HG02981 (cell line): Measurements from ENCODE around the gene SERPINA5.
"Not testable (repeated sequence)": the region's sequence is repeated elsewhere in the genome, so short reads cannot be mapped to it uniquely, and the experiment has no call there.

Experiments
- ATAC-seq: cut with Tn5 transposase; IDR thresholded peaks from one replicate; pipeline ENCODE4 v1.9.1; 2021; ENCODE audit warnings: mild to moderate bottlenecking, moderate library complexity; ENCODE audit not compliant: unreplicated experiment

SERPINA5 gene

DNA sequence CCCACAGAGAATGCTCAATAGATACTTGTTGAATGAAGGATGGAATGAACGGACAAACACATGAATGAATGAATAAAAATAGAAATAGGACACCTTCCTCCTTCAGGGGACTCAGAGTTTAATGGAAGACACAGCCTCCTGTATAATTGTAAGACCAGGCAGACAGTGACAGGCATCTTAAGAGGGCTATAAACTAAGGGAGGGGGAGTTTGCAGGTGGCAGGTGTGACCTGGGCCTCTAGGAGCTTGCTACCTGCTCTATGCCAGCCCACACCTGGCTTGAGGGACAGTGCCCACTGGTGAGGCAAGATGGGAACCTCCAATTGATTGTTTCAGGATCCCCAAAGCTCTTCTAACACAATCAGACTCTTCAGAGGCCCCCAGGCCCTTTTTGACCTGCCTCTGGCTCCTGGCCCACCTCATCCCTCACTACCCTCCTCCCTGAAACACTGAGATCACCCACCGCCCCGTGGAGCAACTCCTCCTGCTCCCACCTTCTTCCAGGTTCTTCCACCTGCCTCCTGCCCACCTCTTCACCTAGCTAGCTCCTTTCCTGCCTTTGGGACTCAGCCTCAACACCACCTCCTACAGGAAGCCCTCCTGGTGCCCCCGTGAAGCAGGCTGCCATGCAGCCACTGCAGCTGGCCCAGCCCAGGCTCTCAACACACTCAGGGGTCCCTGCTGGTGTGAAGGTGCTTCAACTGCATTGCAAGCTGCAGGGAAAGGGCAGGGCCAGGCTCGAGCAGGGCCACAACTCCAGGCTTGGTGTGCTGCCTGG lies 40.3 kb downstream of the SERPINA5 start:
- no peak for ATAC-seq

DNA sequence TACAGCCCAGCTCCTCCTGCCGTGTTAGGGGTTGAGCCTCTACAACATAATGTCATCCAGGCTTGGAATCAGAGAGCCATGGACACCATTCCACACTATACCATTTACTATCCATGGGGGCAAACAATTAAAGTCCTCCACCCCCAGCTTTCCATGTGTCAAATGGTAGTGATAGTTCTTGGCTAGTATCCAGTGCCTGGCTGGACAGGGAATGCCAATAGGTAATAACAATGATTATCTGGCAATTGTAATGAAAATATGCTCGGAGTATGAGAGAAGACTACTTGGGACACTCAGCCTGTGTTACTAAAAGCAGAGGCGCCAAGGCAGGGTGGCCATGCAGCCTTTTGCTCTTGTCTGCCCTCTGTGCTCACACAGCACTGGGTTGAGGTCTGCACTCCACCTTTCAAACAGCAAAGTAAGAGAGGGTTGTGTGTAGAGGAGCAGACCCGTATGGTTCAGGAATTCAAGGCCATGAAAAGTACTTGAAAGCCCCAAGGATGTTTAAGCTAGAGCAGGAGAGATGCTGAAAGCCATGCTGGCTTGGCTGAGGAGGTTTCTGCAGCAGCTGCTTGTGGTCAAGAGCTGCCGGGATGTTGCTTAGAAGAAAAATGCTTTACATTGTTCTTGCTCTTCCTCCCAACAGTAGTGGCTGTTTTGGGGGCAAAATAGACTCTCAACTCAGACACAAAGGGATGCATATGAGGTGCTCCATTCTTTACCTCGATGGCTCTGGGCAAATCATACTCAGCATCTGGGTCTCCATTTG lies 41.6 kb downstream of the SERPINA5 start:
- ATAC-seq, result no peak

DNA sequence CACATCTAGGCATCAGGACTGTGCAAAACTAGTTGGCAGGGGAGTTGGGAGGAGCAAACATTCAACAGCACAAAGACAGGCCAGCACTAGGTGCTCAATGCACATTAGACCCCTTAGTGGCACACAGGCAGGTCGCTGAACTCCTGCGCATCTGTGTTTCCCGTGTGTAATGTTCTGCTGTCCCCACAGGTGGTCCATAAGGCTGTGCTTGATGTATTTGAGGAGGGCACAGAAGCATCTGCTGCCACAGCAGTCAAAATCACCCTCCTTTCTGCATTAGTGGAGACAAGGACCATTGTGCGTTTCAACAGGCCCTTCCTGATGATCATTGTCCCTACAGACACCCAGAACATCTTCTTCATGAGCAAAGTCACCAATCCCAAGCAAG lies 42.2 kb downstream of the SERPINA5 start:
- ATAC-seq, result no peak

DNA sequence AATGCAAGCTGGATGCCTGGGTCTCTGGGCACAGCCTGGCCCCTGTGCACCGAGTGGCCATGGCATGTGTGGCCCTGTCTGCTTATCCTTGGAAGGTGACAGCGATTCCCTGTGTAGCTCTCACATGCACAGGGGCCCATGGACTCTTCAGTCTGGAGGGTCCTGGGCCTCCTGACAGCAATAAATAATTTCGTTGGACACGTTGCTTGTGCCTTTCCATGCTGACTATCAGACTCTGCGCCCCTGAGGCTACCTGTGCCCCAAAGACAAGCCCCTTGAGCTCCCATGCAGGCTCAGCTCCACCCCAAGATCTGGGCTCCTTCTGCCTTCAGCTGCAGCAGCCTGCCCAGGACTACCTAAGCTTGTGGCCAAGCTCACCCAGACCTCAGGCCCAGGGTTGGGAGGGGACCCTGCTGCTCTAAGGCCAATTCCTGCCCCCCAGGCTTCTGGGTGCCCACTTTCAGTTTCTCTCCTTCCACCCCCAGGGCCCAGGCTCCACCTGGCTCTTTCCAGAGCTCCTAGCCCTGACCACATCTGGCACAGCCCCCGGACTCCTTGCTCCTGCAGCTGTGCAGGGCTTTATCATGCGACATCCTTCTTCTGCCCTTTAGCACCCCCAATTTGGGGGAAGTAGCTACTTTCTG lies 42.8 kb downstream of the SERPINA5 start:
- ATAC-seq, result no peak

DNA sequence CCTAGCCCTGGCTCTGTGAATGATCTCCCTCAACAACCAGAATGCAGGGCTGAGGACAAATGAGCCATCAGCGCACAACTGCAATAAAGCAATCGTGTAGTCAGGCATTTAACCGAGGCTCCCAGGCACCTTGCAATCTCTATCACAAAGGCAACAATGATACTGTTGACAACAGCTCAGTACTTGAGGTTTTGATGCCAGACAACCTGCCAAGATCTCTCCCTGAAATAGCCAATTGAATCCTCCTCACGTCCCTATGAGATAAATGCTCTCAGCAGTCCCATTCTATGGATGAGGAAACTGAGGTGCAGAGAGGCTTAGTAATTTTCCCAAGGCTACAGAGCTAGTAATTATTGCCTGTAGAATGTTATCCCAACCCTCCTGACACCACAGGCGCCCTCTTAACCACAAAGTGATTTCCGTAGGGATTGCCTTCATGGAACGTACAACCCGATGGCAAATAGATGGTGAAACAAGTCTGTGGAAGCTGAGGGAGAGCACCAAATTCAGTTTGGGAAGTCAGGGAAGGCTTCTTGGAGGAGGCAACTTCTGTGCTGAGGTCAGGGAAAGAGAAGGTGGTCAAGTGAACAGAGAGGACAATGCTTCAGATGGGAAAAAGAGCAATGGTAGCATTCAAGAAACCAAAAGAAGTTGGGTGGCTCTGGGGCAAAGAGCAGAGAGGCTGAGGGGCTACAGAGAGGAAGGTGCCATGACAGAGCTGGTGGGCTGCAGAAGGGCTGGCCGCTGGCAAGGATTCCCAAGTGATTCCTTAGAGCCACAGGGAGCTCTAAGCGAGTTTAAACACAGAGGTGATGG lies 43.5 kb downstream of the SERPINA5 start:
- no peak for ATAC-seq

DNA sequence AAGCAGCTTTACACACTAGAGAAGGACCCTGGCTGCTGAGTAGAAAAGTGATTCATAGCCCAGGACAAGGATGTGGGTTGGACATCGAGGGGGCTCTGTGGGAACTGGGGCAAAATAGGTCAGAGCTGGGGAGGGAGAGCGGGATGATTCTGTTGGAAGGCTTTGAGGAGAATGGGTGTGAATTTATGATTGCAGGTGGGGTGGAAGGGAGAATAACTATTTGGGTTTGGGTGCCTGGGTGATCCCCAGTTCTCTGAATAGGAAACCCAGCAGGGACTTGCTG lies 44.1 kb downstream of the SERPINA5 start:
- no peak for ATAC-seq

DNA sequence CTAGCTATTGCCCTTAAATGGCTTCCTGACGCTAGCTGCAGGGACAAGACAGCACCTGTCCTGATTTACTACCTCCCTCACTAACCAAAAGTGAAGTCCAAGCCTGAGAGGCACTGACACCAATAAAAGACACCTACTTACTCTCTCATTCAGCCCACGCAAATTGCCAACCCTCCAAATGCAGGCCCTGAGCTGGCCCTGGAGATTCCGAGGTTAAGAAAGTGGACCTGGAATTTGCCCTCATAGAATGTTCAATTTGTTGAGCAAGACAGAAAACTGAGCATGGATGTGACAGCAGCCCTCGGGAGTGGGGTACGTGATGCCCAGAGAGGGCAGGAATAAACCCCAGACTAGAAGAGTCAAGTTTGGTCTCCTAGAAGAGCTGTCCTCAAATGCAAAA lies 47.4 kb downstream of the SERPINA5 start:
- no peak for ATAC-seq

DNA sequence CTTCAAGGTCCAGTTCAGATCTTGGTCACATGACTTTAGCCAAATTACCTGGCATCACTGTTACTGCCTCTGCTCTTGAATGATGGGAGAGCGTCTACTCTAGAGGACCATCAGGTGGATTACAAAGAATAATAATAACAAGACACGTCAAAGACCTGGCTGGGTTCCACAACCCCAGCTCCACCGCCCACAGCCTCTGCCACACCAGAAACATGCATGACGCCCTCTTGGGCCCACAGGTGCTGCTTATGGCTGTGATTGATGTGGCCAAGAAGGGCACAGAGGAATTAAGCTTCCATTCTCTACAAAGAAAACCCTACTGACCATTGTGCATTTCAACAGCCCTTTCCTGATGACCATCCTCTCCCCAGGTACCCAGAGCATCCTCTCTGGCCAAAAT lies 49.2 kb downstream of the SERPINA5 start:
- no peak for ATAC-seq

DNA sequence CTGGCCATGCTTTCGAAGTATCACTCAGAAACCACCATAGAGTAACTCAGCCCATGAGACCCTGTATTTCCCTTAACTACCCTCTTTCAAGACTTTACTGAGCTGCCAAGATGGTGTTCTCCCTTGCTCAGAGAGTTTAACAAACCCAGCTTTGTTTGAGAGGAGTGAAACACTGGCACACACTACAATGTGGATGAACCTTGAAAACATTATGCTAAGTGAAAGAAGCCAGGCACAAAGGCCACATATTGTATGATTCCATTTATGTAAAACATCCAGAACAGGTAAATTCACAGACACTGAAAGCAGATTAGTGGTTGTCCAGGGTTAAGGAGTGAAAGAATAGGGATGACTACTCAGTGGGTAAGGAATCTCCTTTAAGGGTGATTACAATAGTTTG lies 49.8 kb downstream of the SERPINA5 start:
- no peak for ATAC-seq

DNA sequence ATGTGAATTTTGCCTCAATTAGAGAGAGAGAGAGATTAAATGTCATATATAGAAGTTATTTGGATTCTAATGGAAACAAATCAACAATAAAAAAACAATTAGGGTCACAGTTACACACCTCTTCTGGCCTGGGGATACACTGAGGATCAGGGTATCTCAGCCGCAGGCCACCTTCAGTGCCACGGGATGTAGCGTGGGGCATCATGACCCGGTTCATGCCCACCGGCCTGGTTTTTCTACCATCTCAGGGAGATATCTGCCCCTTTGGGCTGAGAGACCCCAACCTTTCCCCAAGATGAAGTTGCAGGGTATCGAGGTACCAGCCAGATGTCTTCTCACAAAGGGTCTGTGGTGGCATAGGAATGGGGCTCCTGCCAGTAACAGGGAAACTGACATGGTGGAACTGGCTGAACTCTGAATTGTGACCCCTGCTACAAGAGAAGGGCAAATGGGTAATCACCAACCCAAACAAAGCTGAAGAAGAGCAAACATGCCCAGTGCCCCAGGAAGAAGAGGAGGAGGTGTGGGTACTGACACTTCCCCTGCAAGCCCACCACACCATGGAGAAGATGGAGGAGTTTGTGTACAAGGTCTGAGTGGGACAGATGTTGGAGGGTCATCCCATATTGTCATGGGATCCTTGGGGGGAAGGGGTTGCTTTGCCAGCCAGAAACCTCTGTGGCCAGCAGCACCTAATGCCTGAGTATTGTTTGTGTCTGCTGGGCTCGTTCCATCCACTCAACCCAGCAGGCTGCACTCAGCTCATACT lies 50.5 kb downstream of the SERPINA5 start:
- no peak for ATAC-seq

DNA sequence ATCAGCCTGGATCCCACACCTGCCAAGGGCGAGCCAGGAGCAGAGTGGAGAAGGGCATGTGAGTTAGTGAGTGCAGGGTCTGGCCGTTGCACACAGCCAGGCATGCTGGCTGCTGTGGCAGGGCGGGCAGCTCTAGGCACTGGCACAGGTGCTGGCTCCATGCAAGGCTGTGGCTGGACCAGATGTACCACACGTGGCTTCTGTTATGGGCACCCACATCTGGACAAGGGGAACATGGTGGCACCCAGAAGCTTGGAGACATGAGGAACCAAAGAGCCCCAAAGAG lies 51.0 kb downstream of the SERPINA5 start:
- no peak for ATAC-seq

DNA sequence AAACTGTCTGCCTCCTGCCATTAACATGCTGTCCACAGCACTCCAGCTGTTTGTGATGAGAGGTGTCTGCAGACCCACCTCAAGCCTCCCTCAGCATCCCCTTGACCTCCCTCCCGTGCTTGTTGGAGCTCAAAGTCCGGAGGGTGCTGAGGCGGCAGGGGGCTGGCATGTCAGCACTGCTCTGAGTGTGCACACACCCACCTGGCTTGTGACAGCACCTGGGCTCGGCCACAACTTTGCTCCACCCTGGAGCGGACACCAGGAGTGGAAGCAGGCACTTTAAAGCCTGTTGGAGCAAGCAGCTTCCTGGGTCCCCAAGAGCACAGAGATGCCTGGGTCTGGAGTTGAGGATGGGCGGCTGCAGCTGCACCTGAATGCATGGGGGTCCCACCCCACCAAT lies 51.9 kb downstream of the SERPINA5 start:
- ATAC-seq, result no peak

DNA sequence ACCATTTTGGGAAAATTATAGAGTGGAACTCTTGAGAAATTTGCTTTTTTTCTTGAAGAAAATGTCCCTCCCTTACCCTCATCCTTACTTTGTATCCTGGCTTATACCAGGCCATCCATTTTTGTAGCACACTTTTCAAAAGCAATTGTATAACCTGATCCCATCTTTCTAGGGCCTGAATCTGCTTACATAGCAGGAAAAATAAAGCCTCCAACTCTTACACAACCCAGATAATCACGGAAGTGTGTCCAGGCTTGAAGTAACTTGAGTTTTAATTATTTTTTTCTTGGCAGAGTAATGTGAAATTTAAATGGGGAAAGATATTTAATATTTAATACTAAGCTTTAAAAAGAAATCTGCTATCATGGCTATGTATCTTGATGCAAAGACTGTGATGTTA lies 53.9 kb downstream of the SERPINA5 start:
- no peak for ATAC-seq

DNA sequence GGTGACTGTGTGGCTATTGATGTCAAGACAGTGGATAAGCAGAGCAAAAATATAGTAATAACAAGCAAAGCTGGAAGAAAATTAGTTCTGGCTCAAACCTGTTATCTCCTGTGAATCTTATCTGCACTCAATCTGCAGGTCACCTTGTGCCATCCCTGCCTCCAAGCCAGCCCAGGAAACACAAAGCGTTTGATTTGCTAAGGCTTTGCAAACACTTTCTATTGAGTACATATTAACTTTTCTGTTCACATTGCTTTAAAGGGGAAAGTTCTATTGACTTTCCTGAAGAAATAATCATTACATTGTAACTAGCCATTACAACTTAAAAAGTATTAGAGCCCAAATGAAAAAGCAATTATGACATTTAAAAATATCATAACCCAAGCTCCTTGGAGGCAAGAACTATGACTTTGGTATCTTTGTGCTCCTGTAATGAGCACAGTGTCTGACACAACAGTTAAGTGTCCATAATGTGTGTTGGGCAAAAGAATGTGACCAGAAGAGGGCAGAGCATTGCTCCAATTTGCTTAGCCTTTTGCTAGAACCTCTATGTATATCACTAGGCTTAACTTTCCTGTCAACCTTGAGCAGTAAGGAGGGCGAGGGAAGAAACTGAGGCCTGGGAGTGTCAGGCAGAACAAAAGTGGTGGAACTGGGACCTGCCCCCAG lies 55.7 kb downstream of the SERPINA5 start:
- ATAC-seq, result no peak

DNA sequence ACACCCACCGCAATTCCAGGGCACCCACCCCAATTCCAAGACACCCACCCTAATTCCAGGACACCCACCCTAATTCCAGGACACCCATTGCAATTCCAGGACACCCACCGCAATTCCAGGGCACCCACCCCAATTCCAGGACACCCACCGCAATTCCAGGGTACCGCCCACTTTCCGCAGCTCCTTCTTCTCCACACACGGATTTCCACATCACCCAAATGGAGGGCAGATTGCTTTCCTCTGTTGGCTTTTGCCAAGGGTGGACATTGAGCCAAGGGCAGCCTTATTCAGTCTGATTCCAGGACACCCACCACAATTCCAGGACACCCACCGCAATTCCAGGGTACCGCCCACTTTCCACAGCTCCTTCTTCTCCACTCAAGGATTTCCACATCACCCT lies 56.6 kb downstream of the SERPINA5 start:
- not testable (repeated sequence) for ATAC-seq

DNA sequence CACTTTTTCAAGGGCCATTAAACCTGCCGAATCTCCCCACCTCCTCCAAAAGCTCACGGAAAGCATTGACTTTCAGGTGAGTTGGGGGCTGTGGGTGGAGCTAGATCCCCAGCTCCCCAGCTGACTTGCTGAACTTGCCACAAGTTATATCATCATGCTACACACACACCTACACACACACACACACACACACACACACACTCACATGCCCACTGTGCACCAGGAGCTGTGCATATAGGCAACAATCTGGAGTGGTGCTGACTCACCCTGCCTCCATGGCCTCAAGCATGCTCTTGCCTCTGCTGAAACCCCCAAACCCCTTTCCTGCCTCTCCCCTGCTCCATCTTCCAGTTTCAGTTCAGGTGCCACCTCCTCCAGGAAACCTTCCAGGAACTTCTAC lies 57.1 kb downstream of the SERPINA5 start:
- ATAC-seq, result no peak

DNA sequence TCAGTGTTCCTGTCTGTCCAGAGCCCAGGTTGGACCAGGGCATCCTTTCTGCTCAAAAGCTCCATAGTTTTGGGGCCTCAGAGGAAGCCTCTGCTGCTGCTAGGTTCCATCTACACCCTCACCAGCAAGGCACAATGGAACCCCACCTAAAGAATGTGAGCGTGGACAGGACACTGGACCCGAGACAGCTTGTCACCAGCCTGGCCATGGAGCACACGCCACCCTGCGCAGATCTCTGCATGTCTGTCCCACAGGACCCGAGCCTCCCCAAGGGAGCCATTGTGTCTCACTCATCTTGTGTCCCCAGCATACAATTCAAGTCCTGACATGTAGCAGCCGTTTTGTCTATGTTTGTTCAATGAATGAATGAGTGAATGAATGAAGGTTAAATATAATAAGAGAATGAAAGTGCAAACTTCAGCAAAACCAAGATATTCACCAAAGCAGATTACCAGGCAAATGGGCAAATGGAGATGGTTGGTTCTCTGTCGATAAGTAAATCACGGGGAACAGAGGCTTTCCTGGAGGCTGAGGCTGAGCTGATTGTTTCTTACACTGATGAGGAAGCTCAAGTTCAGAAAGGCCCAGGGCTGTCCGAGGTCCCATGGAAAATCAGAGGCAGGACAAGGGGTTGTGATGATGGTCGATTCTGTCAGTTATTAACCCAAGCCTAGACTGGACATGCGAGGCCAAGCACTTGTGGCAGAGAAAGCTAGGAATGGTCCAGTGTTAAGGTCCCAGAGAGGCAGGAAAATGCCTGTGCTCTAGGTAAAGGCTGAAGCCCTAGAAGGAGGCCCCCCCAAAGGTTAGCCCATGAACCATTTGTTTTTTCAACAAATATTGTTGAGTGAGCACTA lies 58.0 kb downstream of the SERPINA5 start:
- ATAC-seq, result no peak

DNA sequence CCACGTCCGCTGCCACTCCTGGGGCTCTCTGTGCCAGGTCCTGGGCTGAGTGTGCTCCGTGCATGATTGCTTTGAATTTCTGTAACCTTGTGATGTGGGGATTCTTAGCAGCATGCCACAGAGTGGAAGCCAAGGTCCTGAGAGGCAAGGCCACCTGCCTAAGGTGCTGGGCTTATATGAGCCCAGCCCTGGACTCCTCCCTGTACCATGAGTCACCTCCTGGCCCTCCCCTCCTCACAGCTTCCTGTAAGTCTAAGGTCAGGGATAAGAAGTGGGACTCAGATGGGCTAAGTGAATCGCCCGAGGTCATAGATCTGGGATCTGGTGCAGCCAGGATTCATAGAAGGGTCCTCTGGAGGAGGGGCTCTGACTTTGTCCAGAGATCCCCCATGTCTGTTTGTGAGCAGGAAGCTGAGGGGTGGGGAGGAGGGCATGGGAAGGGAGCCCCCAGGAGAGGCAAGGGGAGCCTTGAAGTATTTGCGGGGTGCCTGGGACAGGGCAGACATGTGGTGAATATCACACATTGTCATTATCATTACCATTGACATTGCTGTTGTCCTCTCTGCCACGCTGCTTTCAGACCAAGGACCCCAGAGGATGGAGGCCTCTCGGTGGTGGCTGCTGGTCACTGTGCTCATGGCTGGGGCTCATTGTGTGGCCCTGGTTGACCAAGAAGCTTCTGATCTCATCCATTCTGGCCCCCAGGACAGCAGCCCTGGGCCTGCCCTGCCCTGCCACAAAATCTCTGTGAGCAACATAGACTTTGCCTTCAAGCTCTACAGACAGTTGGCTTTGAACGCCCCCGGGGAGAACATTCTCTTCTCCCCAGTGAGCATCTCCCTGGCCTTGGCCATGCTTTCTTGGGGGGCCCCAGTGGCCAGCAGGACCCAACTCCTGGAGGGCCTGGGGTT lies 59.8 kb downstream of the SERPINA5 start:
- ATAC-seq, result no peak

DNA sequence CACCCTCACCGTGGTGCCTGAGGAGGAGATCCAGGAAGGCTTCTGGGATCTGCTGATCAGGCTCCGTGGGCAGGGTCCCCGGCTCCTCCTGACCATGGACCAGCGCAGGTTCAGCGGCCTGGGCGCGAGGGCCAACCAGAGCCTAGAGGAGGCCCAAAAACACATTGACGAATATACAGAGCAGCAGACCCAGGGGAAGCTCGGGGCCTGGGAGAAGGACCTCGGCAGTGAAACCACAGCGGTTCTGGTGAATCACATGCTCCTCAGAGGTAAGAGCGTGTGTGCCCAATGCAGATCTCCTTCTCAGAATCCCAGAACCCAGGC lies 60.4 kb downstream of the SERPINA5 start:
- no peak for ATAC-seq
